Breast epithelium (tissue), 3 donors: ENCODE data around the gene TJP1.
A peak's percentile ranks its signal among the peaks of the same experiment; 100 is the strongest.

Experiments used
- POLR2A ChIP-seq: fragments of 450-650 bp; IDR thresholded peaks from one replicate; pipeline ENCODE4 v1.6.1; 2016; ENCODE audit warnings: antibody characterized with exemption, mild to moderate bottlenecking, moderate library complexity
- POLR2AphosphoS5 ChIP-seq, 3 donors: sonication (generic); formaldehyde crosslinking; IDR thresholded peaks; one replicate each; pipeline ENCODE4 v1.6.1; 2017; ENCODE audit warnings: antibody characterized with exemption in 3 of 3
- TF ChIP-seq, protein P1 (sequence below), 3 donors: fragments of 450-650 bp; IDR thresholded peaks; one replicate each; pipeline ENCODE4 v1.5.1; 2016 to 2017; ENCODE audit warnings: antibody characterized with exemption in 3 of 3, mild to moderate bottlenecking in 3 of 3, moderate library complexity in 3 of 3

DNA sequence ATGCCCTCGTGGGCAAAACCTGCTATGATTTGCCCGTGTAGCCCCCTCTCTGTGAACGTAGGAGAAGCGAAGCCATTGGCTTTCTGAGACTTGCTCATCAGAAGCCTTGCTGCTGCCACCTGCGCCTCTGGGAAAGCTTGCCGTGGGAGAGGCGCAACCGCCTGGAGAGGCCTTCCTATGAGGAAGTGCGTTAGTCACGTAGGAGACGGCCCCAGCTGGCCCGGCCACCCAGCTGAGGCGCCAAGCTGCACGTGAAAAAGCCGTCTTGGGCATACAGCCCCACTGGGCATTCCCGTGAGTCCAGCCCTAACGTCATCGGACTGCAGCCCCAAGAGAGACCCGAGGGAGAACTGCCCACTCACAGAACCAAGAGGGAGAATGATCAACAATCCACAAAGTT, 49.1 kb upstream of the TJP1 start:
- TF ChIP-seq POLR2AphosphoS5 (IDR thresholded peaks at IDR 0.05) (peak in 1 of 3 donors; percentile 16), POLR2A (no peak)
- TF ChIP-seq, protein P1, sequence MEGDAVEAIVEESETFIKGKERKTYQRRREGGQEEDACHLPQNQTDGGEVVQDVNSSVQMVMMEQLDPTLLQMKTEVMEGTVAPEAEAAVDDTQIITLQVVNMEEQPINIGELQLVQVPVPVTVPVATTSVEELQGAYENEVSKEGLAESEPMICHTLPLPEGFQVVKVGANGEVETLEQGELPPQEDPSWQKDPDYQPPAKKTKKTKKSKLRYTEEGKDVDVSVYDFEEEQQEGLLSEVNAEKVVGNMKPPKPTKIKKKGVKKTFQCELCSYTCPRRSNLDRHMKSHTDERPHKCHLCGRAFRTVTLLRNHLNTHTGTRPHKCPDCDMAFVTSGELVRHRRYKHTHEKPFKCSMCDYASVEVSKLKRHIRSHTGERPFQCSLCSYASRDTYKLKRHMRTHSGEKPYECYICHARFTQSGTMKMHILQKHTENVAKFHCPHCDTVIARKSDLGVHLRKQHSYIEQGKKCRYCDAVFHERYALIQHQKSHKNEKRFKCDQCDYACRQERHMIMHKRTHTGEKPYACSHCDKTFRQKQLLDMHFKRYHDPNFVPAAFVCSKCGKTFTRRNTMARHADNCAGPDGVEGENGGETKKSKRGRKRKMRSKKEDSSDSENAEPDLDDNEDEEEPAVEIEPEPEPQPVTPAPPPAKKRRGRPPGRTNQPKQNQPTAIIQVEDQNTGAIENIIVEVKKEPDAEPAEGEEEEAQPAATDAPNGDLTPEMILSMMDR (IDR thresholded peaks at IDR 0.05): no peak
